RWPE2 (cell line): ENCODE data around the gene PITHD1.
A peak's percentile ranks its signal among the peaks of the same experiment; 100 is the strongest.

Experiments
- ATAC-seq: fragments of 200-7000 bp; cut with Tn5 transposase; 3 replicates; pipeline ENCODE4 v1.9.1; 2021; ENCODE audit warnings: low read depth
- DNase-seq: peaks from one replicate; pipeline ENCODE4 v3.0.0-alpha.2; 2020; ENCODE audit warnings: low spot score
- H3K27ac ChIP-seq: fragments of 450-650 bp; 2 replicates; pipeline ENCODE4 v1.5.1; 2017; ENCODE audit warnings: mild to moderate bottlenecking; ENCODE audit not compliant: poor library complexity, severe bottlenecking
- H3K27me3 ChIP-seq: fragments of 250-450 bp; sonication (Bioruptor Pico); 2 replicates; pipeline ENCODE4 v1.5.1; 2021; ENCODE audit warnings: mild to moderate bottlenecking, moderate library complexity; ENCODE audit not compliant: insufficient read depth, poor library complexity, severe bottlenecking
- H3K36me3 ChIP-seq: fragments of 250-450 bp; sonication (Bioruptor Pico); 2 replicates; pipeline ENCODE4 v1.5.1; 2020; ENCODE audit warnings: low read depth, mild to moderate bottlenecking, moderate library complexity
- H3K4me1 ChIP-seq: fragments of 250-450 bp; sonication (Bioruptor Pico); 2 replicates; pipeline ENCODE4 v1.5.1; 2021; ENCODE audit warnings: mild to moderate bottlenecking, moderate library complexity; ENCODE audit not compliant: insufficient read depth, poor library complexity, severe bottlenecking
- H3K4me3 ChIP-seq: fragments of 250-450 bp; sonication (Bioruptor Pico); 2 replicates; pipeline ENCODE4 v1.5.1; 2021; ENCODE audit warnings: mild to moderate bottlenecking, moderate library complexity; ENCODE audit not compliant: severe bottlenecking
- H3K9me3 ChIP-seq: fragments of 250-450 bp; sonication (Bioruptor Pico); 2 replicates; pipeline ENCODE4 v1.5.1; 2021; ENCODE audit warnings: mild to moderate bottlenecking, moderate library complexity; ENCODE audit not compliant: severe bottlenecking
- CTCF ChIP-seq: fragments of 450-650 bp; IDR thresholded peaks from one replicate; pipeline ENCODE4 v1.5.1; 2017; ENCODE audit warnings: mild to moderate bottlenecking, moderate library complexity; ENCODE audit not compliant: poor library complexity, severe bottlenecking

Gene PITHD1

GRCh38 chr1:23759277-23759676 is 18.9 kb upstream of the PITHD1 start:
- no peak for DNase-seq
- Histone ChIP-seq H3K27ac (no peak overlapping the region), H3K4me3 (no peak overlapping the region), H3K27me3 (no peaks in the 10 kb centered on the region), H3K4me1 (no peaks in the 10 kb centered on the region), H3K9me3 (no peaks in the 10 kb centered on the region), H3K36me3 (peaks cover 85% of the 10 kb centered on the region)
- no peak for ATAC-seq
- no peak for TF ChIP-seq CTCF

GRCh38 chr1:23763041-23763577 is 15.1 kb upstream of the PITHD1 start:
- no peak for DNase-seq
- Histone ChIP-seq H3K27me3 (no peaks in the 10 kb centered on the region), H3K4me3 (no peak overlapping the region), H3K9me3 (no peaks in the 10 kb centered on the region), H3K27ac (no peak overlapping the region), H3K4me1 (no peaks in the 10 kb centered on the region), H3K36me3 (peaks cover 68% of the 10 kb centered on the region)
- no peak for TF ChIP-seq CTCF
- no peak for ATAC-seq

GRCh38 chr1:23768733-23769132 is 9.5 kb upstream of the PITHD1 start:
- DNase-seq (no peak), ATAC-seq (no peak)
- peaks cover 47% of the 10 kb centered on the region for H3K36me3 ChIP-seq
- H3K9me3 ChIP-seq, result no peaks in the 10 kb centered on the region
- H3K4me1 ChIP-seq, result no peaks in the 10 kb centered on the region
- H3K27me3 ChIP-seq, result no peaks in the 10 kb centered on the region
- H3K4me3 ChIP-seq, result no peak overlapping the region
- H3K27ac ChIP-seq, result no peak overlapping the region
- no peak for TF ChIP-seq CTCF

- Histone ChIP-seq H3K9me3 (no peaks in the 10 kb centered on the region), H3K36me3 (peaks cover 30% of the 10 kb centered on the region), H3K27ac (no peak overlapping the region), H3K27me3 (no peaks in the 10 kb centered on the region), H3K4me3 (no peak overlapping the region), H3K4me1 (peaks cover 2% of the 10 kb centered on the region)
- DNase-seq, result peak; percentile 77
- peak; percentile 94 for ATAC-seq
- peak; percentile 96 for TF ChIP-seq CTCF
Observed at GRCh38 chr1:23772049-23772853, 6.0 kb upstream of the PITHD1 start.

GRCh38 chr1:23772854-23773242 is 5.4 kb upstream of the PITHD1 start:
- H3K27ac ChIP-seq, result no peak overlapping the region
- no peaks in the 10 kb centered on the region for H3K27me3 ChIP-seq
- H3K36me3 ChIP-seq, result peaks cover 24% of the 10 kb centered on the region
- H3K9me3 ChIP-seq, result no peaks in the 10 kb centered on the region
- peaks cover 2% of the 10 kb centered on the region for H3K4me1 ChIP-seq
- no peak for DNase-seq
- no peak for TF ChIP-seq CTCF
- ATAC-seq, result no peak
- H3K4me3 ChIP-seq, result no peak overlapping the region
